BJ (cell line): ENCODE measurements around the gene SLC35F1. TPM values are rescaled to one million over a fixed set of nuclear protein-coding genes. Genes with fewer than 3 reads are reported as not detected.

Experiments used
- CTCF ChIA-PET: fragments of 350-600 bp; formaldehyde crosslinking; extraction: SDS; loops from one replicate; lab custom pipeline; 2021; ENCODE audit warnings: antibody characterized with exemption, inconsistent platforms; lab: Yijun Ruan, JAX
- POLR2A ChIA-PET: fragments of 300-600 bp; sonication (Branson Sonifier 250); formaldehyde crosslinking; extraction: SDS; loops from one replicate; lab custom pipeline; 2021; ENCODE audit warnings: antibody characterized with exemption; lab: Charles Lee
- DNase-seq: peaks from one replicate; pipeline ENCODE4 v3.0.0-alpha.2; 2011; ENCODE audit warnings: low read depth
- H3K27me3 ChIP-seq: 2 replicates; pipeline ENCODE4 v1.6.0; 2011; ENCODE audit warnings: low read length; ENCODE audit not compliant: control insufficient read depth, insufficient read depth
- H3K36me3 ChIP-seq: 2 replicates; pipeline ENCODE4 v1.5.1; 2011; ENCODE audit warnings: low read length; ENCODE audit not compliant: control insufficient read depth, insufficient read depth
- H3K4me3 ChIP-seq: 2 replicates; pipeline ENCODE4 v1.5.1; 2011; ENCODE audit warnings: low read depth, mild to moderate bottlenecking, control low read depth, low read length
- polyA plus RNA-seq: library from polyadenylated mRNA; depleted of rRNA; stranded (reverse); fragments of >200 nt; gene quantifications from 2 replicates; pipeline ENCODE4 v1.2.3, GENCODE V29; 2011
- TF ChIP-seq, protein P1 (sequence below): IDR thresholded peaks from 2 replicates; pipeline ENCODE4 v1.5.1; 2011; ENCODE audit warnings: low read depth, mild to moderate bottlenecking, control low read depth, inconsistent platforms, low read length, moderate library complexity; ENCODE audit not compliant: insufficient read depth

Gene SLC35F1
- polyA plus RNA-seq, 1 experiment: not detected

DNA sequence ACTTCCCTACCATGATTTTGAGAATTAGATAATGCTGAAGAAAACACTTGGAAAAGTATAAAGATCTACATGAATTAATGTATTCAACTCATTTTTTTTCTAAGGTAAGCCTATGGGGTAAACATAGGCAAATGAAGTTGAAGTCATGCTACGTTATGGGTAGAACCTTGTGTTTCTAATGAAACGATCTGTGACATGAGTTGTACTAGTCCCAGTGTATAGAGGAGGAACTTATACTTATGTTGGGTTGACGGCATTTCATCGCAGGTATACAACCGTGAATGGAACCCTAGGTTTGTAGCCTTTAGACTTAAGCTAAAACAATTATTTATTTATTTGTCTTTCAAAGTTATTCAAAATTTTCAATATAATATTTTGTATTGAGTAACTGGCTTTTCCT lies 2.6 kb downstream of the SLC35F1 start:
- CTCF ChIA-PET: no interaction called here
- TF ChIP-seq, protein P1, sequence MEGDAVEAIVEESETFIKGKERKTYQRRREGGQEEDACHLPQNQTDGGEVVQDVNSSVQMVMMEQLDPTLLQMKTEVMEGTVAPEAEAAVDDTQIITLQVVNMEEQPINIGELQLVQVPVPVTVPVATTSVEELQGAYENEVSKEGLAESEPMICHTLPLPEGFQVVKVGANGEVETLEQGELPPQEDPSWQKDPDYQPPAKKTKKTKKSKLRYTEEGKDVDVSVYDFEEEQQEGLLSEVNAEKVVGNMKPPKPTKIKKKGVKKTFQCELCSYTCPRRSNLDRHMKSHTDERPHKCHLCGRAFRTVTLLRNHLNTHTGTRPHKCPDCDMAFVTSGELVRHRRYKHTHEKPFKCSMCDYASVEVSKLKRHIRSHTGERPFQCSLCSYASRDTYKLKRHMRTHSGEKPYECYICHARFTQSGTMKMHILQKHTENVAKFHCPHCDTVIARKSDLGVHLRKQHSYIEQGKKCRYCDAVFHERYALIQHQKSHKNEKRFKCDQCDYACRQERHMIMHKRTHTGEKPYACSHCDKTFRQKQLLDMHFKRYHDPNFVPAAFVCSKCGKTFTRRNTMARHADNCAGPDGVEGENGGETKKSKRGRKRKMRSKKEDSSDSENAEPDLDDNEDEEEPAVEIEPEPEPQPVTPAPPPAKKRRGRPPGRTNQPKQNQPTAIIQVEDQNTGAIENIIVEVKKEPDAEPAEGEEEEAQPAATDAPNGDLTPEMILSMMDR: no peak
- no peak for DNase-seq
- POLR2A ChIA-PET: no interaction called here
- H3K27me3 ChIP-seq: peaks cover 9% of the 10 kb centered on the region
- H3K4me3 ChIP-seq: no peak overlapping the region
- H3K36me3 ChIP-seq: no peaks in the 10 kb centered on the region

DNA sequence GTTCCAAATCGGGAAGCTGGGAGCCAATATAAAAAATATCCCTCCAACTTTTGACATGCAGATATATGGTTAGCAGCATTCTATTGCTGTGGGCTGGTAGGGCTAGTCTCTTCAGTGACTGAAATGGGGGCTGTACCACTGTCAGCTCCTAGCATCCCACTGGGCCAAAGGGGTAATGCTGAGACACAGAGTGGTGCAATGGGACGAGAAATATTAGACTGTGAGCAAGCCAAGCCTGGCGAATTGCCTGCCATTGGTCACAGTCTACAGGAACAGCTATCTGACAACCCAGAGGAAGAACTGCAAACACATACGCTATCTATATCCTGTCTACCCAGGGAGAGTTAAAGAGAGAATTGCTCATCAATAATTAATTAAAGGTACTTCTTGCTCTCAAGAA lies 3.5 kb downstream of the SLC35F1 start:
- ChIA-PET CTCF (no interaction called here), POLR2A (no interaction called here)
- Histone ChIP-seq H3K36me3 (no peaks in the 10 kb centered on the region), H3K27me3 (peaks cover 9% of the 10 kb centered on the region), H3K4me3 (no peak overlapping the region)
- DNase-seq: no peak
- TF ChIP-seq, protein P1: no peak

DNA sequence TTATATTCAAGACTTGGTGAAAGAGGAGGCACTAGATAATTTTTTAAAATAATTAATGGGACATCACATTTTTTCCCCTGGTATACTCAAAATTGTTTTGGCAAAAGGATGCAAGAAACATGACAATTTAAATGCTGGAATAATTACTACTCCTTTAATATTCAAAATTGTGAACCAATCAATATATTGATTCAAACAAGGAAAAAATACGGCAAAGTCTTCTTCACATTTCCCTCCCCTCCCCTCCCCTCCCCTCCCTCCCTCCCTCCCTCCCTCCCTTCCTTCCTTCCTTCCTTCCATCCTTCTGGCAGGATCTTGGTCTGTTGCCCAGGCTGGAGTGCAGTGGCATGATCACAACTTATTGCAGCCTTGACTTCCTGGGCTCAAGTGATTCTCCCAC lies 4.1 kb downstream of the SLC35F1 start:
- ChIA-PET CTCF (interaction anchor here (0.6 kb wide), 1 partner anchor 706 kb away, joined by 3 read pairs; no protein-coding TSS in a partner anchor), POLR2A (no interaction called here)
- no peaks in the 10 kb centered on the region for H3K36me3 ChIP-seq

DNA sequence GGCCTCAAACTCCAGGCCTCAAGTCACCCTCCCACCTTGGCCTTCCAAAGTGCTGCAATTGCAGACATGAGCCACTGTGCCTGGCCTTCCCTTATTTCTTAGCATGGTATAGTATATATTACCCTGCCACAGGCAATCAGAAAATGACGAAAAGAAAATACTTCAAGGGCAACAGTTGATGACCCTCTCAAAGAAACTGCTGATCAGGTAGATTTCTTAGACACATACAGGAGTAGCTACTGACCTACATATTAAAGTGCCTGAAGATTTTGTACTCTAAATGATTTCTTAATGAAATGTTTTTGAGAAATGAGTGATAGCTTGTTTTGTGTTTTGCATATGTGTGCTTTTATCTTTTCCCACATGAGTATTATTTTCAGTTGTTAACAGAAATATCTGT lies 4.6 kb downstream of the SLC35F1 start:
- no peak for DNase-seq
- TF ChIP-seq, protein P1: no peak
- H3K36me3 ChIP-seq: no peaks in the 10 kb centered on the region
- POLR2A ChIA-PET: no interaction called here
- H3K27me3 ChIP-seq: peaks cover 9% of the 10 kb centered on the region
- no peak overlapping the region for H3K4me3 ChIP-seq
- CTCF ChIA-PET: interaction anchor here (0.6 kb wide), 1 partner anchor 707 kb away, joined by 3 read pairs; no protein-coding TSS in a partner anchor

More for the DNA sequence above, 4.1 kb downstream of the SLC35F1 start:
- H3K4me3 ChIP-seq: no peak overlapping the region
- DNase-seq: no peak
- H3K27me3 ChIP-seq: peaks cover 9% of the 10 kb centered on the region
- TF ChIP-seq, protein P1: no peak

DNA sequence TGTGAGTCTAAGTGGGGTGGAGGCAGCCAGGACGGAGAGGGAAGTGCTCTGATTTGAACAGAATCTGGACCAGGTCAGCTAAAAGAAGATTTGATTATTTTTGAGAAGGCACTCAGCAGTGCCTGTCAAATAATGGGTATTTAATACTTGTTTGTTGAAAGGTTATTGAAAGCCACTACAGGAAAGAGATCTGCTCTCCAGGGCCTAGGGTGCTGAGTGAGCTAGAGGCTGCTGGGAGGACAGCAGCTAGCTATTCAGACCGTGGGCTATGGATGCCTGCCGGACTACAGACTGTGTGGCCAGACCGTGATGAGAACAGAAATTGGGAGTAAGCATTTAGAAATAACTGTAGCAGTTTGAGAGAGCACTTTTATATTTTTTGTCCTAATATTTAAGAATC lies 8.8 kb downstream of the SLC35F1 start:
- TF ChIP-seq, protein P1: no peak
- H3K27me3 ChIP-seq: no peaks in the 10 kb centered on the region
- DNase-seq: no peak
- H3K4me3 ChIP-seq: no peak overlapping the region
- ChIA-PET CTCF (no interaction called here), POLR2A (no interaction called here)
- no peaks in the 10 kb centered on the region for H3K36me3 ChIP-seq
